Esophagus muscularis mucosa (tissue), 4 donors: ENCODE results near the gene RCBTB1.

Experiments
- EP300 ChIP-seq: sonication (generic); formaldehyde crosslinking; IDR thresholded peaks from one replicate; pipeline ENCODE4 v1.6.1; 2017; ENCODE audit warnings: antibody characterized with exemption
- POLR2A ChIP-seq: fragments of 450-650 bp; IDR thresholded peaks from one replicate; pipeline ENCODE4 v1.6.1; 2017; ENCODE audit warnings: antibody characterized with exemption, moderate library complexity, mild to moderate bottlenecking, low read depth
- POLR2AphosphoS5 ChIP-seq, 2 donors: sonication (generic); formaldehyde crosslinking; IDR thresholded peaks; one replicate each; pipeline ENCODE4 v1.6.1; 2017; ENCODE audit warnings: antibody characterized with exemption in 2 of 2
- TF ChIP-seq, protein P1 (sequence below), 3 experiments: fragments of 200-600 bp in 2 of 3; fragments of 450-650 bp in 1 of 3; sonication (generic) in 2 of 3; IDR thresholded peaks; one replicate each; pipeline ENCODE4 v1.5.1; 2017 to 2019; ENCODE audit warnings: antibody characterized with exemption in 3 of 3, mild to moderate bottlenecking in 2 of 3, moderate library complexity in 1 of 3

DNA sequence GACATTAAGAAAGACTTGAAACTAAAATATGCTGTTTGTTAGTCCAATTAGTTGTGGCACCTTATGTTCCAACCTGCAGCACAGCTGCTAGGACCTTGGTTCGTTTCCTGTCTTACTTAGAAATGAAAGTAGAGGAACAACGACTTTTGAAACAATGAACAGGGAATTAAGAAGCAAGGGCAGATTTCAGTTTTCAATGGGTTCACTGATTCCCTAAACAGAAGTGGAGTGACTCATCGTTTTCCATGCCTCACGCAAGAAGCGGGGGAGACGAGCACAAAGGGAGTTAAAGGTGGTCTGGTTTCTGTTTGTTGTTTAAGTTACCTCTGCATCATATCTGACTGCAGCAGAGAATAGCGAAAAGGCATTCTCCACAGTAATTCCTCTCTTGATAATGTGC is 44.8 kb downstream of the RCBTB1 start:
- TF ChIP-seq POLR2A (no peak), POLR2AphosphoS5 (IDR thresholded peaks at IDR 0.05) (no peak), EP300 (no peak)
- TF ChIP-seq, protein P1, sequence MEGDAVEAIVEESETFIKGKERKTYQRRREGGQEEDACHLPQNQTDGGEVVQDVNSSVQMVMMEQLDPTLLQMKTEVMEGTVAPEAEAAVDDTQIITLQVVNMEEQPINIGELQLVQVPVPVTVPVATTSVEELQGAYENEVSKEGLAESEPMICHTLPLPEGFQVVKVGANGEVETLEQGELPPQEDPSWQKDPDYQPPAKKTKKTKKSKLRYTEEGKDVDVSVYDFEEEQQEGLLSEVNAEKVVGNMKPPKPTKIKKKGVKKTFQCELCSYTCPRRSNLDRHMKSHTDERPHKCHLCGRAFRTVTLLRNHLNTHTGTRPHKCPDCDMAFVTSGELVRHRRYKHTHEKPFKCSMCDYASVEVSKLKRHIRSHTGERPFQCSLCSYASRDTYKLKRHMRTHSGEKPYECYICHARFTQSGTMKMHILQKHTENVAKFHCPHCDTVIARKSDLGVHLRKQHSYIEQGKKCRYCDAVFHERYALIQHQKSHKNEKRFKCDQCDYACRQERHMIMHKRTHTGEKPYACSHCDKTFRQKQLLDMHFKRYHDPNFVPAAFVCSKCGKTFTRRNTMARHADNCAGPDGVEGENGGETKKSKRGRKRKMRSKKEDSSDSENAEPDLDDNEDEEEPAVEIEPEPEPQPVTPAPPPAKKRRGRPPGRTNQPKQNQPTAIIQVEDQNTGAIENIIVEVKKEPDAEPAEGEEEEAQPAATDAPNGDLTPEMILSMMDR (IDR thresholded peaks at IDR 0.05) = no peak
